SK-N-SH treated with all-trans-retinoic acid at 6 μM for 48 hours (cell line): Measurements from ENCODE around the gene NCDN.
A peak's percentile ranks its signal among the peaks of the same experiment; 100 is the strongest.

Experiments used
- ATAC-seq: fragments of 200-7000 bp; cut with Tn5 transposase; 3 replicates; pipeline ENCODE4 v1.9.1; 2020; ENCODE audit warnings: mild to moderate bottlenecking, moderate library complexity
- CSDC2 ChIP-seq: fragments of 250-450 bp; sonication (Bioruptor Pico); IDR thresholded peaks from 2 replicates; pipeline ENCODE4 v1.5.0; 2020; ENCODE audit warnings: mild to moderate bottlenecking, moderate library complexity
- ESRRG ChIP-seq: fragments of 250-450 bp; sonication (Bioruptor Pico); IDR thresholded peaks from 2 replicates; pipeline ENCODE4 v1.6.1; 2021; ENCODE audit warnings: mild to moderate bottlenecking
- GLIS3 ChIP-seq: fragments of 250-450 bp; sonication (Bioruptor Pico); IDR thresholded peaks from 2 replicates; pipeline ENCODE4 v1.5.0; 2020; ENCODE audit warnings: mild to moderate bottlenecking, moderate library complexity
- ISL1 ChIP-seq: fragments of 250-450 bp; sonication (Bioruptor Pico); IDR thresholded peaks from 2 replicates; pipeline ENCODE4 v2.1.2; 2022; ENCODE audit warnings: mild to moderate bottlenecking, moderate library complexity
- OSR1 ChIP-seq: fragments of 250-450 bp; sonication (Bioruptor Pico); IDR thresholded peaks from 2 replicates; pipeline ENCODE4 v1.8.0; 2022; ENCODE audit warnings: moderate library complexity, mild to moderate bottlenecking, inconsistent platforms
- PPARA ChIP-seq: fragments of 250-450 bp; sonication (Bioruptor Pico); IDR thresholded peaks from 2 replicates; pipeline ENCODE4 v1.5.0; 2020; ENCODE audit warnings: mild to moderate bottlenecking, borderline replicate concordance
- RARB ChIP-seq: fragments of 250-450 bp; sonication (Bioruptor Pico); IDR thresholded peaks from 2 replicates; pipeline ENCODE4 v1.8.0; 2021; ENCODE audit warnings: mild to moderate bottlenecking, moderate library complexity
- SNAI2 ChIP-seq: fragments of 250-450 bp; sonication (Bioruptor Pico); IDR thresholded peaks from 2 replicates; pipeline ENCODE4 v1.5.0; 2020; ENCODE audit warnings: mild to moderate bottlenecking, moderate library complexity
- TCF4 ChIP-seq: fragments of 250-450 bp; sonication (Bioruptor Pico); IDR thresholded peaks from 2 replicates; pipeline ENCODE4 v1.8.0; 2021; ENCODE audit warnings: mild to moderate bottlenecking, moderate library complexity, borderline replicate concordance
- TOX ChIP-seq: fragments of 250-450 bp; sonication (Bioruptor Pico); IDR thresholded peaks from 2 replicates; pipeline ENCODE4 v1.8.0; 2021; ENCODE audit warnings: mild to moderate bottlenecking, moderate library complexity, borderline replicate concordance
- ZFP30 ChIP-seq: fragments of 450-650 bp; formaldehyde crosslinking; IDR thresholded peaks from 2 replicates; pipeline ENCODE4 v1.5.0; 2022; ENCODE audit warnings: mild to moderate bottlenecking, moderate library complexity
- ZNF565 ChIP-seq: fragments of 450-650 bp; formaldehyde crosslinking; conservative IDR thresholded peaks from 2 replicates; pipeline ENCODE4 v1.5.0; 2020; ENCODE audit warnings: low read depth, mild to moderate bottlenecking, moderate library complexity
- ZNF70 ChIP-seq: fragments of 450-650 bp; formaldehyde crosslinking; IDR thresholded peaks from 2 replicates; pipeline ENCODE4 v1.5.0; 2020; ENCODE audit warnings: mild to moderate bottlenecking, moderate library complexity
- ZNF8 ChIP-seq: fragments of 450-650 bp; formaldehyde crosslinking; IDR thresholded peaks from 2 replicates; pipeline ENCODE4 v1.5.0; 2020; ENCODE audit warnings: mild to moderate bottlenecking, moderate library complexity
- TF ChIP-seq, protein P1 (sequence below): fragments of 250-450 bp; sonication (Bioruptor Pico); IDR thresholded peaks from 2 replicates; pipeline ENCODE4 v1.5.1; 2021; ENCODE audit warnings: mild to moderate bottlenecking, moderate library complexity
- TF ChIP-seq, protein P2 (sequence below): fragments of 250-450 bp; sonication (Bioruptor Pico); IDR thresholded peaks from 2 replicates; pipeline ENCODE4 v1.8.0; 2021; ENCODE audit warnings: low read depth, mild to moderate bottlenecking, moderate library complexity, borderline replicate concordance
- TF ChIP-seq, protein P3 (sequence below): fragments of 250-450 bp; sonication (Bioruptor Pico); IDR thresholded peaks from 2 replicates; pipeline ENCODE4 v1.8.0; 2020; ENCODE audit warnings: mild to moderate bottlenecking, moderate library complexity, borderline replicate concordance
- TF ChIP-seq, protein P4 (sequence below): fragments of 250-450 bp; sonication (Bioruptor Pico); IDR thresholded peaks from 2 replicates; pipeline ENCODE4 v1.5.0; 2020; ENCODE audit warnings: mild to moderate bottlenecking, moderate library complexity

NCDN gene

DNA sequence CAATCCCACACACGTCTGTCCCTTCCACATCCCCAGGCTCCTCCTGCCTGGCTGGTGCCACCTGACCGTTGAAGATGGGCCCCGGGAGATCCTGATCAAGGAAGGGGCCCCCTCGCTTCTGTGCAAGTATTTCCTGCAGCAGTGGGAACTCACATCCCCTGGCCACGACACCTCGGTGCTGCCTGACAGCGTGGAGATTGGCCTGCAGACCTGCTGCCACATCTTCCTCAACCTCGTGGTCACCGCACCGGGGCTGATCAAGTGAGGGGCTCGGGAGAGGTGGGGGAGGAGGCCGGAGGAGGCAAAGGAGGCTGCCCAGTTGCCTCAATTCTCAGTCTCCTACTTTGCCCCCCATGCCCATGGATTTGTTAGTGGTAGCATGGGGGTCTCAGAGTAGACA is 5.6 kb downstream of the NCDN start (continued):
- TF ChIP-seq RARB (CRISPR knock-in tag) = no peak
- no peak for TF ChIP-seq CSDC2
- no peak for TF ChIP-seq ESRRG (CRISPR knock-in tag)

DNA sequence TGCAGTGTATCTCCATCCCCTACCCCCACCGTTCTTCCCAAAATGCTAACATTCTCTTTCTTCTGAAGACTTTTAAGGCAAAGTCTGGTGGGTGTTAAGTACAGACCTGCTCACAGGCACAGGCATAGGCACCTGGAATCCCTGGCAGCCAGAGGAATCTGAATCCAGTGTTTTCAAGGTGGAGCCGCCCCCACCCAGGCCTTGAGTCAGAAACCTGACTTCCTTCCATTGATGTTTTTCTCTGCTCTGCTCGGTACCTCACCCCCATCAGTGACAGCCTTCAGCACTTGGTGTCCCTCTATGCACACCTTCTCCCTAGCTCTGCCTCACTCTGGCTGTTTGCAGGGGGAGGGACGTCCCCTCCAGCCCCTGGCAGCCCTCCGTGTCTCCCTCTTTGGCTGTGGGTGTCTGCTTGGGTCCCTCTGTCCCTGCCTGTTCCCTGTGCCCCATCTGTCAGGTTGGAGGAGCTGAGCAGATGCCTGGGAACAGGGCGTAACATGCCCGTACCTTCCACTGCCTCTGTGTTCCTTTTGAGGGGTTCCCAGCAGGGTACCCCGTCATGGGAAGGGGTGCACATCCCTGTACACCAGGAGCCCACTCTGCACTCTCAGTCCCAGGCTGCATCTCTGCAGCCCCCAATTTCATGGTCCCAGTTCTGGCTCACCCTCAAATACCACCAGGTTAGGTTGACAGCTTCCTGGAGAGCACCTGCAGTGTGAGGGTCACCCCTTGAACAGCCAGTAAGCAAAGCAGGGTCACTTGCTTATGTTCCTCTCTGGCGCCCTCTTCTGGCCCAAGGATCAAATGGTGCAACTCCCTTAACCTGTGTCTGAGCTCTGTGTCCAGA is 6.7 kb downstream of the NCDN start:
- peak; percentile 78 for ATAC-seq
- TF ChIP-seq ZFP30 (CRISPR knock-in tag) (no peak), ISL1 (CRISPR knock-in tag) (no peak)

DNA sequence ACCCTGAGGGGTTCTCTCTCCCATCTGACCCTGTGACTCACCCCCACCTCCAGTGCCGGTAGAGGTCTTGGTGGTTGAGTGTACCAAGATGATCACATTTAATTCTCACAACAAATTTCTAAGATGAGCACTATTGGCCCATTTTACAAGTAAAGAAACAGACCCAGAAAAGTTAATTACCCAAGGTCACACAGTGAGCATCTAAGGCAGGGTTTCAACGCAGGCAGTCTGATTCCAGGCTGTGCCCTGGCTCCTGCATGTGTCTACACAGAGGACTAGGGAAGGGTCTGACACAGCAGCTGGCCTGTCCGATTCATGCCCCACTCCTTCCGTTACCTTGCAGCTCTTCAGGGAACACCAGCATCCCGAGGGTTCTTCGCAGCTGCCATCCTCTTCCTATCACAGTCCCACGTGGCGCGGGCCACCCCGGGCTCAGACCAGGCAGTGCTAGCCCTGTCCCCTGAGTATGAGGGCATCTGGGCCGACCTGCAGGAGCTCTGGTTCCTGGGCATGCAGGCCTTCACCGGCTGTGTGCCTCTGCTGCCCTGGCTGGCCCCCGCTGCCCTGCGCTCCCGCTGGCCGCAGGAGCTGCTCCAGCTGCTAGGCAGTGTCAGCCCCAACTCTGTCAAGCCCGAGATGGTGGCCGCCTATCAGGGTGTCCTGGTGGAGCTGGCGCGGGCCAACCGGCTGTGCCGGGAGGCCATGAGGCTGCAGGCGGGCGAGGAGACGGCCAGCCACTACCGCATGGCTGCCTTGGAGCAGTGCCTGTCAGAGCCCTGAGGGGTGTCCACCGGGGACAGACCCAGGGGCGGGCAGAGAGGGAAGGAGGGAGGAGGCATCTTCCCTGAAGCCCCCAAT is 7.5 kb downstream of the NCDN start:
- ATAC-seq = no peak
- no peak for TF ChIP-seq GLIS3
- no peak for TF ChIP-seq PPARA (CRISPR knock-in tag)
- TF ChIP-seq, protein P1, sequence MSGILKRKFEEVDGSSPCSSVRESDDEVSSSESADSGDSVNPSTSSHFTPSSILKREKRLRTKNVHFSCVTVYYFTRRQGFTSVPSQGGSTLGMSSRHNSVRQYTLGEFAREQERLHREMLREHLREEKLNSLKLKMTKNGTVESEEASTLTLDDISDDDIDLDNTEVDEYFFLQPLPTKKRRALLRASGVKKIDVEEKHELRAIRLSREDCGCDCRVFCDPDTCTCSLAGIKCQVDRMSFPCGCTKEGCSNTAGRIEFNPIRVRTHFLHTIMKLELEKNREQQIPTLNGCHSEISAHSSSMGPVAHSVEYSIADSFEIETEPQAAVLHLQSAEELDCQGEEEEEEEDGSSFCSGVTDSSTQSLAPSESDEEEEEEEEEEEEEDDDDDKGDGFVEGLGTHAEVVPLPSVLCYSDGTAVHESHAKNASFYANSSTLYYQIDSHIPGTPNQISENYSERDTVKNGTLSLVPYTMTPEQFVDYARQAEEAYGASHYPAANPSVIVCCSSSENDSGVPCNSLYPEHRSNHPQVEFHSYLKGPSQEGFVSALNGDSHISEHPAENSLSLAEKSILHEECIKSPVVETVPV (CRISPR knock-in tag) = no peak
- TF ChIP-seq RARB (CRISPR knock-in tag) = no peak

DNA sequence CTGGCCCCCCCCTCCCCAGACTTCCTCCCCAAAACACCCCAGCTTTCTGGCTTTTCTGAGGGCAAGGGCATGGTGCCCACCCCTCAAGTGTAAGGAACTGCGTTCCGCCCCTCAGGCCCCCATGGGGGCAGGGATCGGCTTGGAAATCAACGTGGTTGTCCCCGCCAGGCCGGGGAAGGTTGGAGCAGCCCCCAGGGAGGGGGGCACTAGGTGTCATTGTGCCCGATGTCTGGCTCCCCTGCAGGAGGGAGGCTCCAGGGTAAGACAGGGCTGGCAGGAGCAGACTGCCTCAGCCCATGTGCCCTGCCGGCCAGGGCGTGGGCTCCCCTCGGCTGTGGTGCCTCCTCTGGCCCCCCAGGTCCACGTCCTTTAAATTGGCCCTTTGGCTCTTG is 8.1 kb downstream of the NCDN start:
- TF ChIP-seq ZNF8 (no peak), TCF4 (CRISPR knock-in tag) (no peak), ISL1 (CRISPR knock-in tag) (no peak), PPARA (CRISPR knock-in tag) (no peak), GLIS3 (no peak), ZNF70 (CRISPR knock-in tag) (no peak), ZFP30 (CRISPR knock-in tag) (no peak), RARB (CRISPR knock-in tag) (no peak), SNAI2 (CRISPR knock-in tag) (no peak), OSR1 (CRISPR knock-in tag) (no peak), TOX (CRISPR knock-in tag) (no peak), ZNF565 (no peak)
- TF ChIP-seq, protein P2, sequence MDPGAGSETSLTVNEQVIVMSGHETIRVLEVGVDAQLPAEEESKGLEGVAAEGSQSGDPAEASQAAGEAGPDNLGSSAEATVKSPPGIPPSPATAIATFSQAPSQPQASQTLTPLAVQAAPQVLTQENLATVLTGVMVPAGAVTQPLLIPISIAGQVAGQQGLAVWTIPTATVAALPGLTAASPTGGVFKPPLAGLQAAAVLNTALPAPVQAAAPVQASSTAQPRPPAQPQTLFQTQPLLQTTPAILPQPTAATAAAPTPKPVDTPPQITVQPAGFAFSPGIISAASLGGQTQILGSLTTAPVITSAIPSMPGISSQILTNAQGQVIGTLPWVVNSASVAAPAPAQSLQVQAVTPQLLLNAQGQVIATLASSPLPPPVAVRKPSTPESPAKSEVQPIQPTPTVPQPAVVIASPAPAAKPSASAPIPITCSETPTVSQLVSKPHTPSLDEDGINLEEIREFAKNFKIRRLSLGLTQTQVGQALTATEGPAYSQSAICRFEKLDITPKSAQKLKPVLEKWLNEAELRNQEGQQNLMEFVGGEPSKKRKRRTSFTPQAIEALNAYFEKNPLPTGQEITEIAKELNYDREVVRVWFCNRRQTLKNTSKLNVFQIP (CRISPR knock-in tag) = no peak
- TF ChIP-seq, protein P3, sequence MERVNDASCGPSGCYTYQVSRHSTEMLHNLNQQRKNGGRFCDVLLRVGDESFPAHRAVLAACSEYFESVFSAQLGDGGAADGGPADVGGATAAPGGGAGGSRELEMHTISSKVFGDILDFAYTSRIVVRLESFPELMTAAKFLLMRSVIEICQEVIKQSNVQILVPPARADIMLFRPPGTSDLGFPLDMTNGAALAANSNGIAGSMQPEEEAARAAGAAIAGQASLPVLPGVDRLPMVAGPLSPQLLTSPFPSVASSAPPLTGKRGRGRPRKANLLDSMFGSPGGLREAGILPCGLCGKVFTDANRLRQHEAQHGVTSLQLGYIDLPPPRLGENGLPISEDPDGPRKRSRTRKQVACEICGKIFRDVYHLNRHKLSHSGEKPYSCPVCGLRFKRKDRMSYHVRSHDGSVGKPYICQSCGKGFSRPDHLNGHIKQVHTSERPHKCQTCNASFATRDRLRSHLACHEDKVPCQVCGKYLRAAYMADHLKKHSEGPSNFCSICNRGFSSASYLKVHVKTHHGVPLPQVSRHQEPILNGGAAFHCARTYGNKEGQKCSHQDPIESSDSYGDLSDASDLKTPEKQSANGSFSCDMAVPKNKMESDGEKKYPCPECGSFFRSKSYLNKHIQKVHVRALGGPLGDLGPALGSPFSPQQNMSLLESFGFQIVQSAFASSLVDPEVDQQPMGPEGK (CRISPR knock-in tag) = no peak
- TF ChIP-seq, protein P4, sequence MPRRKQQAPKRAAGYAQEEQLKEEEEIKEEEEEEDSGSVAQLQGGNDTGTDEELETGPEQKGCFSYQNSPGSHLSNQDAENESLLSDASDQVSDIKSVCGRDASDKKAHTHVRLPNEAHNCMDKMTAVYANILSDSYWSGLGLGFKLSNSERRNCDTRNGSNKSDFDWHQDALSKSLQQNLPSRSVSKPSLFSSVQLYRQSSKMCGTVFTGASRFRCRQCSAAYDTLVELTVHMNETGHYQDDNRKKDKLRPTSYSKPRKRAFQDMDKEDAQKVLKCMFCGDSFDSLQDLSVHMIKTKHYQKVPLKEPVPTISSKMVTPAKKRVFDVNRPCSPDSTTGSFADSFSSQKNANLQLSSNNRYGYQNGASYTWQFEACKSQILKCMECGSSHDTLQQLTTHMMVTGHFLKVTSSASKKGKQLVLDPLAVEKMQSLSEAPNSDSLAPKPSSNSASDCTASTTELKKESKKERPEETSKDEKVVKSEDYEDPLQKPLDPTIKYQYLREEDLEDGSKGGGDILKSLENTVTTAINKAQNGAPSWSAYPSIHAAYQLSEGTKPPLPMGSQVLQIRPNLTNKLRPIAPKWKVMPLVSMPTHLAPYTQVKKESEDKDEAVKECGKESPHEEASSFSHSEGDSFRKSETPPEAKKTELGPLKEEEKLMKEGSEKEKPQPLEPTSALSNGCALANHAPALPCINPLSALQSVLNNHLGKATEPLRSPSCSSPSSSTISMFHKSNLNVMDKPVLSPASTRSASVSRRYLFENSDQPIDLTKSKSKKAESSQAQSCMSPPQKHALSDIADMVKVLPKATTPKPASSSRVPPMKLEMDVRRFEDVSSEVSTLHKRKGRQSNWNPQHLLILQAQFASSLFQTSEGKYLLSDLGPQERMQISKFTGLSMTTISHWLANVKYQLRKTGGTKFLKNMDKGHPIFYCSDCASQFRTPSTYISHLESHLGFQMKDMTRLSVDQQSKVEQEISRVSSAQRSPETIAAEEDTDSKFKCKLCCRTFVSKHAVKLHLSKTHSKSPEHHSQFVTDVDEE (CRISPR knock-in tag) = no peak
- ATAC-seq = no peak
